HG02759 (cell line): Measurements from ENCODE around the gene ECE2.

Experiments
- ATAC-seq: cut with Tn5 transposase; IDR thresholded peaks from one replicate; pipeline ENCODE4 v1.9.1; 2021; ENCODE audit warnings: mild to moderate bottlenecking, moderate library complexity; ENCODE audit not compliant: unreplicated experiment

The ECE2 gene

DNA sequence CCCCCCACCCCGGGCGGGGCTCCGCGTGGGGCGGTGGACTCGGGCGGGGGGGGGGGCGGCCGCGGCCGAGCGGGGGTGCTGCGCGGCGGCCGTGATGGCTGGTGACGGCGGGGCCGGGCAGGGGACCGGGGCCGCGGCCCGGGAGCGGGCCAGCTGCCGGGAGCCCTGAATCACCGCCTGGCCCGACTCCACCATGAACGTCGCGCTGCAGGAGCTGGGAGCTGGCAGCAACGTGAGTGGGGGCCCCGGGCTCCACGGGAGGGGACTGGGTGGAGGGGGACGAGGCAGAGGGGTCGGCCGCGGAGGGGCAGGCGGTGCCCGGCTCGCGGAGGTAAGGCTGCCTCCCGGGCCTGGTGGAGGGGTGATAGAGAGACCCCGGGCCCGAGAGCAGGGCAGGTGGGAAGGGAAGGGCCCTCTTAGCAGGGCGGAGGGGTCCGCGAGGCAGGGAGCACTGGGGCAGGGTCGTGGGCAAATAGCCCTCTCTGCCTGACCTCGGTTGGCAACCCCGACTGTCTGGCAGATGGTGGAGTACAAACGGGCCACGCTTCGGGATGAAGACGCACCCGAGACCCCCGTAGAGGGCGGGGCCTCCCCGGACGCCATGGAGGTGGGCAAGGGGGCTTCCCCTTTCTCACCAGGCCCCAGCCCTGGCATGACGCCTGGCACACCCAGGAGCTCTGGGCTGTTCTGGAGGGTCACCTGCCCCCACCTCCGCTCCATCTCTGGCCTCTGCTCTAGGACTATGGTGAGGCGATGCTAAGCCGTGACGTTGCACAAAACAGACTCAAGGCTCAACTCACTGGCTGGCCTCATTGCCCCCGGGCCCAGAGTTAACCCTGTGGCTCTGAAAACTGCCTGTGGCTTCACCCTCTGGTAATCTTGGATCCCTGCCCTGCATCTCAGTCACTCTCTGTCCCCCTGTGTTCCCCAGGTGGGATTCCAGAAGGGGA is at the start of gene ECE2:
TSS of gene ECE2 (plus strand) at position 62 of the 950 bp plus-strand sequence. CDS start at position 194, 132 bp downstream.
- no peak for ATAC-seq

DNA sequence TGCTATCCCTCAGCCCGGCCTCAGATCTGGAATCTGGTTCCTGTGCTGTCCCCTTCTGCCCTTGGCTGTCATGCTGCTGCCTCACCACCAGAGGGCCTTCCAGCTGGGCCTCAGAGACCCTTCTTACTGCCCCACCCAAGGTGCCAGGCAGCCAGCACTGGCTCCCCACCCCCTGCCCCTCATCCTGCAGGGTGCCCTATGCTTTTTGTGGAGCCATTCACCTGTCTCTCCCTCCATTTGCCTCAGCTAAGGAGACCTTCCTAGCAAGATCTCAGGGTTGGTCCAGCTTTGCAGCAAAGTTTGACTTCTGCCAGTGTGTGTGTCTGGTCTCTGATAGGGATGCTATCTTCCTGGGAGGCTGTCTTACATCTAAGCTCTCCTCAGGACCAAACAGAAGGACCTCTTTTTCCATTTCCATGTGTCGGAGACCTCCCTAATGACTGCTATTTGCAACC is 48.3 kb upstream of the ECE2 start:
- peak; percentile 38 for ATAC-seq

DNA sequence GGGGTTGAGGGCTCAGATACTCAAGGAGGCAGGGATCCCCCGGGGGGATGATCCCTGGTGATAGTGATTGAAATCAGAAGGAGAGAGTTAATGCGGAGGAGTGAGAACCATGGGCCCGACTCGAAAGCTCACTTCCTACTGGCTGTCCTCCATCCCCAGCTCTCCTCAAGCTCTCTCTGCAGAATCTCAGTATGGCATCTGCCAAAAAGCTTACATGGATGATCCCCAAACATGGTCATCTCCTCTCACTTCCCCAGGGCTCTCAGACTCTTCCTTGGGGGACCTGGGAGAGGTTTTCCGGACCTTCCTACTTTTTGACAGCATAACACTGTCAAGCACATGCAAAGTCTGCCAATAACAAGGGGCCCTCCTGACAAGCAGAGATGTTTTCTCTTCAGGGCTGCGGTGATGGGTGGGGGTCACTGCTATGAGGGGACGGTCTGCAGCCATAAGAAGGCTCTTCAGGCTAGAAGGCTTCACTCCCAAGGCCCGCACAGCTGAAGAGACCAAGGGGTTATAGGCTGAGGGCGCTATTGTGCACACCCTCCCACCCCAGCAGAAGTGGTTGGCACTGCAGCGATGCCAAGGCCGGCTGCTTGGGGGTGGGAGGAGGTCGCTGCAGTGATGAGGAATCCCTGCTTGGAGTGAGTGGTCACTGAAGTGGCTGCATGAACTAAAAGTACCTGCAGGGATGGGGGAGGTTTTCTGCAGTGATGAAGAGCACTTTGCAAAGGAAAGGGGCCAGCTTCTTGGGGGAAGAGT is 47.3 kb upstream of the ECE2 start:
- ATAC-seq: no peak

DNA sequence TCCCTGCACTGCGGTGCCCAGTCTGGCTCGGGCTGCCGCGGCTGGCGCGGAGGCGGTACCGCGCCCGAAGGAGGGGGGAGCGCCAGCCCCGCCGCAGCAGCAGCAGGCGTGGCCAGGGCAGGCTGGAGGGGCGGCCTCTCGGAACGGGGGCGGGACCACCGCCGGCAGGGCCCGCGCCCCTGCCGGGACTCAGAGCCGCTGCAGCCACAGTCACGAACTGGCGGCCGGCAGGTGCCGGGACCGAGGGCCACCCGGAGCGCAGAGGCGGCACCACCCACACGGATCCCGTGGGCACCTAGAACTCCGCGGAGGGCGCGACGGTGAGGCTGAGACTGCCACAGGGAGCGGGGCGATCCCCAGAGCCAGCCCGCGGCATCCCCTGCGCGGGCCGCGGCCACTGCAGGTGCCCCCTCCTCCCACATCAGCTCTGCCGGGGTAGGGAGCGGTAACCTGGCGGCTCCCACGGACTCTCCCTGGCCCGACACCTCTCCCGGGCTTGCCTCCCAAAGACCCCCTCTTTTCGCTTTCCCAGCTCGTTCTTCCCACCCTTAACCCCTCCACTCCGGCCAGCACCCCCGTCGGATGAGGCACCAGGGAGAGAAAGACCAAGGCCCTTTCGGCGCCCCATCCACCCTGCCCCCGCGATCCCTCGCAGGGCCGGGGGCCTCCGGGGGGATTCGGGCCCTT is 46.3 kb upstream of the ECE2 start, which contains the start of gene VWA5B2:
TSS of gene VWA5B2 (plus strand) at position 192 of the 687 bp plus-strand sequence. CDS start 944 bp downstream, outside the sequence.
- ATAC-seq: peak; percentile 85

DNA sequence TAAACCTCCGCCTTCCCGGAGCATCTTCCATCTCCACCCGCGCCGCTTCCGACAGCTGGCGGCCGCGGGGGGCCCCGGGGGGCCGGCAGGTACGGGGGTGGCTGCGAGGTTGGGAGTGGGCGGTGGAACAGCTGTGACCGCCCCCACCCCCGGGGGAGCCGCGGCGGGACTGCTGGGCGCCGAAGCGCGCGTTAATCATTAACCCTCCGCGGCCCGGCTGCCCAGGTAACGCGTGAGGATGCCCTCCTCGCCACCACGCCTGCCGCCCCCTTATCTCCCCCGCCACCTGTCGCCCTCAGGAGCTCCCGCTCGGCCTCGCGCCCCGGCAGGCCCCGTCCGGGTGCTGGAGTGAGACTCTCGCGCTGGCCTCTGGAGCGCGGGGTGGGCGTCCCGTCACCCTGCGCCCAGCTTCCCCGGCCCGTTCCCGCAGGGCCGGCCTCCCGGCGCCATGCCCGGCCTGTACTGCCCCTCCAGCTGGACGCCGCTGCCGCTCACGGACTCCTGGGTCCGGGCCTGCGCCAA is 45.7 kb upstream of the ECE2 start:
- ATAC-seq: no peak

DNA sequence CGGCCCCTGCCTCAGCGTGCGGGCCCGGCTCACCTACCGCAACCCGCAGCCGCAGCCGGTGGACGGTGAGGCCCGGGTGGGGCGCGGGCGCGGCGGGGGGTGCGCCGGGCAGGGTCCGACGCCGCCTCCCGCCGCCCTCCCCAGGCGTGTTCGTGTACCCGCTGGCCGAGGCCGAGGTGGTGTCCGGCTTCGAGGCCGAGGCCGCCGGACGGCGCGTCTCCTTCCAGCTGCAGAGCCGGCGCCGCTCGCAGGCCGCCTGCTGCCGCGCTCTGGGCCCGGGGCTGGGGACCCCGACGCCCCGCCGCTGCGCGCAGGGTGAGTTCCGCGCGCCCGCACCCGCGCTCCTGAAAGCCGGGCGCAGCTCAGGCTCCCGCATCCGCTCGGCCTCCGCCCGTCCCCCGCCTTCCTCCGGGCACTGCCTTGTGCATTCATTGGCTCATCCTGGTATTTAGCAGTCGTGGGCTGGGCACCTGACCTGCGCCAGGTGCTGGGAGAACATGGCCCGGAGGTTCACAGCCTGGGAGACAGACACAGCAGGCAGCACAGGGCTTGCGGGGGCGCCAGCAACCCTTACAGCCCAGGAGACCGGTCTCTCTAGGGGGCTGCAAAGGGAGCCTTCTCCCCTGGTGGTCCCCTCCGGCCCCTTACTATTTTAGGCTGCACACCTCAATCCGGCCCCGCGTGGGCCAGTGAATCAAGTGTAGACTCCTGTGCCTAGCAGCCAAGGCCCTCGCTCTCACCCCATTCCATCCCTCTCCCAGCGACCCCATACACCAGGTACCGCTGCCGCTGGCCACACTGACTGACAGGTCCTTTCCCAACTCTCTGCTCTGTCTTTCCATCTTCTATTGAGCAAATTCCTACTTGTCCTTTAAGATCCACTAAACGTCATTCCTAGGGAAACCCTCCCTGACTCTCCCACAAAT is 45.0 kb upstream of the ECE2 start:
- ATAC-seq: no peak

DNA sequence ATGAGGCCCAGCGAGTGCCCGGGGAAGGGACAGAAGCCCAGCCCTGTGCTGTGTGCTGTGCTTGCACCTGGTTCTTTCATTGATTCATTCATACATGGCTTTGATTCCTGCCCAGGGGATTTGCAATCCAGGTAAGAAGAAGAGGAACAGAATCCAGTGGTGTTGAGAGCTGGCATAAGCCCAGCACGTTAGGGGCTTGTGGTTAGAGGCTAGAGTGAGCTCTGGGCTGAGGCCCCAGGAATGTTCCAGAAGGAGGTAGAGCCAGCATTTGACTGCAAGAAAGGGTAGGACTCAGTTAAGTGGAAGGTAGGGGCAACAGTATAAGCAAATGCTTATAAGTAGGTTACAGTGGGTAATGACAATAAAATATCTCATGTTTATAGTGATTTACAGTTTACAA is 44.2 kb upstream of the ECE2 start:
- ATAC-seq: no peak

DNA sequence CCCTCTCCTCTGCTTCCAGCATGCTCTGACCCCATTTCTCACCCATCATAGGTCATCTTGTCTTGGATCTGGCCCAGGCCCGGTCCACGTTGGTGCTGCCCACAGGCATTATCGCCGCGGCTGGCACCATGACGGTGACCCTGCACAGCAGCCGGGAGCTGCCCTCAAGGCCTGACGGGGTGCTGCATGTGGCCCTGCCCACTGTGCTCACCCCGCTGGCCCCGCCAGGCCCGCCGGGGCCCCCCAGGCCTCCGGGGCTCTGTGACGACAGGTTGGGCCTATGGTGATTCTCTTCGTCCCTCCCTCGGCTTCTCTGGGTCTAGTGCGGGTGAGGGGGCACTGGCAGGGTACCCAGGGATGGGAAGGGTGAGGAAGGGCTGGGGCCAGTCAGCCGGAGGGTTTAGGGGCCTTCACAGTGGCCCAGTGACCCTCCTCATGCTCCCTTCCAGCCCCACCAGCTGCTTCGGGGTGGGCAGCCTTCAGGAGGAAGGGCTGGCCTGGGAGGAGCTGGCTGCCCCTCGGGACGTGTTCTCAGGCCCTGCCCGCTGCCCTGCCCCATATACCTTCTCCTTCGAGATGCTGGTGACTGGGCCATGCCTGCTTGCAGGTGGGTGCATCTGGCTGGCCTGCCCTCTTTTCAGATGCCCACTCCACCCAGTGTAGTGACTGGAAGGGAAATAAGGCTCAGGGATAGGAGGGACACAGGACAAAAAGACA is 42.5 kb upstream of the ECE2 start:
- no peak for ATAC-seq

DNA sequence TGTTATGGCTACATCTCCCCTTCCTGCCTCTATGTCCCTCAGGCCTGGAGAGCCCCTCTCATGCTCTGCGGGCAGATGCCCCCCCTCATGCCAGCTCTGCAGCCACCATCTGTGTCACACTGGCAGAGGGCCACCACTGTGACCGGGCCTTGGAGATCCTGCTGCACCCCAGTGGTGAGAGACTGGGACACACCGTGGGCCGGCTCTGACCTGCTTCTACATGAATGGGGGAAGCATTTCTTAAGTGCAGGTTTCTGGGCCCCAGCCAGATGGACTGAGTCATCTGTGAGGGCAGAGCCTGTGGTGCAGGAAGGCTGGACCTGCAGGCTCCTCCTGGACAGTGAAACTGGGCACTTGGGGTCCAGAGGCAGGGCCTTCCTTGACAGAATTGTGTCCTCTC is 41.6 kb upstream of the ECE2 start:
- ATAC-seq: no peak

DNA sequence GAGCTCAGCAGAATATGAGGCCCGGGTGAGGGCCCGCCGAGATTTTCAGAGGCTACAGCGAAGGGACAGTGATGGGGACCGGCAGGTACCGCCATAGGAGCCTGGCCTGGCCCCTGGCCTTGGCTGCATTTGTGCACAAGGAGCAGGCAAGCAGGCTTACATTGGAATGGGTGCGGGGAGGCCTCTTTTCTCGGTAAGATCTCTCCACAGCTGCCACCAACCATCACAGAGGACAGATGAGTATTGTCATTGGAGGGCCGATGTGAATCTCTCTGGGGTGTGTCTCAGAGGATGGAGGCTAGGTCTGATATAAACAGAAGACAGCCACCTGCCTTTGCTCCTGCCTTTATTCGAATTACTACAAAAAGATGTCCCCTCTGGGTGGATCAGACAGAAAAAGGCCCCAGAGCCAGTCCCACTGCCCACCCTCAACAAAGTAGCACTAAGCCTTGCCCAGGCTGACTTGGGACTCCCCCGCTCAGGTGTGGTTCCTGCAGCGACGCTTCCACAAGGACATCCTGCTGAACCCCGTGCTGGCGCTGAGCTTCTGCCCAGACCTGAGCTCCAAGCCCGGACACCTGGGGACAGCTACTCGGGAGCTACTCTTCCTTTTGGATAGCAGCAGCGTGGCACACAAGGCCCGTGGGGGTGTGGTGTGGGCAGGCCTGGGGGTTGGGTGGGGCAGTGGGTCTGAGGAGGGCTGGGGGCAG is 41.0 kb upstream of the ECE2 start:
- no peak for ATAC-seq

DNA sequence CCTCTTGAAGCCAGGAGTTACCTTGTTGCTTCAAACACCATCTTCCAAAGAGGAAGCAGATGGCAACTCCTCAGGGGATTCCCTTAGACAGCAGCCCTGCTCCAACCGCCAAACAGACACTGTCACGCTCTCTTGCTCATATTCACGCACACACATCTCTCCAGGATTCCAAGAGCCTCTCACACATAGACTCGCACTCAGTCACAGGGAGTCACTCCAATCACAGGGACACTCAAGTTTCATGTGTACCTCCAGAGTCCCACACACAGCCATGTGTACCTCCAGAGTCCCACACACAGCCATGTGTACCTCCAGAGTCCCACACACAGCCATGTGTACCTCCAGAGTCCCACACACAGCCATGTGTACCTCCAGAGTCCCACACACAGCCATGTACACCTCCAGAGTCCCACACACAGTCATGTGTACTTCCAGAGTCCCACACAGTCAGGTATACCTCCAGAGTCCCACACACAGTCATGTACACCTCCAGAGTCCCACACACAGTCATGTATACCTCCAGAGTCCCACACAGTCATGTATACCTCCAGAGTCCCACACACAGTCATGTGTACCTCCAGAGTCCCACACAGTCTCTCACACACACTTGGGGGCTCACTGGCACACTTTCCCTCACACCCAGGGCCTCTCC is 40.3 kb upstream of the ECE2 start:
- no peak for ATAC-seq

DNA sequence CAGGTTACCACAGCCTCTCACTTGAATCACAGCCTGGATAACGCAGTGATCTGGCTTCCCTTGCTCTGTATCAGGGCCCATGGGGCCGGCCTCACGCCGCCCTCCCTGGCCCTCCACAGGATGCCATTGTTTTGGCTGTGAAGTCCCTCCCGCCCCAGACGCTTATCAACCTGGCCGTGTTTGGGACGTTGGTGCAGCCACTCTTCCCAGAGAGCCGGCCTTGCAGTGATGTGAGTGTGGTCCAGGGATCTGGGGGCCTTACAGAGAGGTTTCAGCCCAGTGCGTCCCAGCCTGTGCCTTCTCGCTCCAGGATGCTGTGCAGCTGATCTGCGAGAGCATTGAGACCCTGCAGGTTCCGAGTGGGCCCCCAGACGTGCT is 39.8 kb upstream of the ECE2 start:
- ATAC-seq: no peak

DNA sequence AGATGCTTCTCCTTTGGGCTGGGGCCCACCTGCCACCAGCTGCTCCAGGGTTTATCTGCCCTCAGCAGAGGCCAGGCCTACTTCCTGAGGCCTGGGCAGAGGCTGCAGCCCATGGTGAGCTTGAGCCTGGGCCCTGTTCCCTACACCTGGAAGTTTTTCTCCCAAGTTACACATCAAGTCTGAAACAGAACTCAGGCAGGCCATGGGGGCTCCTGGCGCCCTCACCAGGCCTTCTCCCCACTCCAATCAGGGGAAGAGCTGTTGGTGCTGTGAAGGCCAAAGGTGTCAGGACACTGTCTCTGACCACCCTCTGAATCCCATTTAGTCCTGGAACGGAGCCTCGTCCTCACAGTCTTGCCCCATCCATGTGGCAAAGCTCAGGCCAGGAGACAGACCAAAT is 39.2 kb upstream of the ECE2 start:
- ATAC-seq: no peak

DNA sequence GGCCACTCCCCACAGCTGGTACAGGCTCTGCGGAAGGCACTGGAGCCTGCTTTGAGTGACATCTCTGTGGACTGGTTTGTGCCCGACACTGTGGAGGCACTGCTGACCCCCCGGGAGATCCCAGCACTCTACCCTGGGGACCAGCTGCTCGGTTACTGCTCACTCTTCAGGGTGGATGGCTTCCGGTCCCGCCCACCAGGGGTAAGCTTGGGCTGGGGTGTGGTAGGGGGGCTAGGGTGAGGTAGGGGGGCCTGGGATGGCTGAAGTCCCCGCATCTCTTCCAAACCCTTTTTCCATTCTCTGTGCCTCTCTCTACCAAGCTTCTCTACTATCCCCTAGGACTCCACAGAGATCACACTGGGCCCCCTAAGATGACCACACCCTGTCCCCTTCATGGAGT is 38.6 kb upstream of the ECE2 start:
- ATAC-seq: no peak

DNA sequence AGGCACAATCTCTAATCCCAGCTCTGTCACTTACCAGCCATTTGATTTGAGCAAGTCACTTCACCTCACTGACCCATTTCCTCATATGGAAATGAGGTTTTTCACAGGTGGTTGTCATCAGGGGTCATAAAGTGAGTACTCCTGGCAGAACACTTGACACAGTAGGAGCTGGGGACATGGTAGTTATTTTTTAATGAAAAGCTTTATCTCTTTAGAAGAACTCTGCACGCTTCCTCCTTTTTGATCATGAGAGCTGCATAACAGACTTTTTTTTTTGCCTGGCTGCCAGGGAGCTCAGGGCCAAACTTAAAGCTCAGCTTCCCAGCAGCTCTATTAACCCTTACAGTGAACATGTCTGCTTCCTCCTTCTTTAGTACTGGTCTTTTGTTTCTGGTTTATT is 38.0 kb upstream of the ECE2 start:
- ATAC-seq: no peak

DNA sequence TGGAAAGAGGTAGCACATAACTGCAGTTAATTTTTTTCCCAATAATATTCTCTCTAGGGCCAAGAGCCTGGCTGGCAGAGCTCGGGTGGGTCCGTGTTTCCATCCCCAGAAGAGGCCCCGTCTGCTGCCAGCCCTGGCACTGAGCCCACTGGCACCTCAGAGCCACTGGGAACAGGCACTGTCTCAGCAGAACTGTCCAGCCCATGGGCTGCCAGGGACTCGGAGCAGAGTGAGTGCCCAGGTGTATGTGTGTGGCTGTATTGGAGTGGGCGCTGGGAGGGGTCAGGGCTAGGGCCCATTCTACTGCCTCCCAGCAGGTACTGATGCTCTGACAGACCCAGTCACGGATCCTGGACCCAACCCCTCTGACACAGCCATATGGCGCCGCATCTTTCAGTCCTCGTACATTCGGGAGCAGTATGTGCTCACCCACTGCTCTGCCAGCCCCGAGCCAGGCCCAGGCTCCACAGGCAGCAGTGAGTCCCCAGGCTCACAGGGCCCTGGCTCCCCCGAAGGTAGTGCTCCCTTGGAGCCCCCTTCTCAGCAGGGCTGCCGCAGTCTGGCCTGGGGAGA is 37.5 kb upstream of the ECE2 start:
- ATAC-seq: no peak

DNA sequence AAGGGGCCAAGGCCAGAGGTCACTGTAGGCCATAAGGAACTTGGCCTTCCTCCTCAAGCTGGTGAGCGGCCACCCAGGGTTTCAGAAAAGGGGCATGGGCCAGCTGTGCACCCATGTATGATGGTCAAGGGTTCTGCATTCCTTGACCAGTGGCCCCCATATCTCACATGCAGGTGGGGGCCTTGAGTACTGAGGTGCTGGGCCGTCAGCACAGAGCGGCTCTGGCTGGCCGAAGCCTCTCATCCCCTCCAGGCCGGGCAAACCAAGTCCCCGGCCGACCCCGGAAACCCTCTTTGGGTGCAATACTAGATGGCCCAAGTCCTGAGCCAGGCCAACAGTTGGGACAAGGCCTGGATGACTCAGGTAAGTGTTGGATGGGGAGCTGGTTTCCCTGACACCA is 36.6 kb upstream of the ECE2 start:
- no peak for ATAC-seq

DNA sequence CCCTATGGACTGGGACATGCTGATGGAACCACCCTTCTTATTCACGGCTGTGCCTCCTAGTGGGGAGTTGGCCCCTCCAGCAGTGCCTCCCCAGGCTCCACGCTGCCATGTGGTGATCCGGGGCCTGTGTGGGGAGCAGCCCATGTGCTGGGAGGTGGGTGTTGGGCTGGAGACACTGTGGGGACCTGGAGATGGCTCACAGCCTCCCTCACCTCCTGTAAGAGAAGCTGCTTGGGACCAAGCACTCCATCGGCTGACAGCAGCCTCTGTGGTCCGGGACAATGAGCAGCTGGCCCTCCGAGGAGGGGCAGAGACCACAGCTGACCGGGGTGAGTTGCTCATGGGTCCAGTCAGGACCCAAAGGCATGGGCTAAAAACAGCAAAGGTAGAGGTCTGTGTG is 36.1 kb upstream of the ECE2 start:
- no peak for ATAC-seq
